GM18861 (cell line): ENCODE measurements around the gene FARS2.
"Not testable (repeated sequence)": the region's sequence is repeated elsewhere in the genome, so short reads cannot be mapped to it uniquely, and the experiment has no call there.

Source experiments
- ATAC-seq: cut with Tn5 transposase; IDR thresholded peaks from one replicate; pipeline ENCODE4 v1.9.1; 2021; ENCODE audit not compliant: unreplicated experiment

FARS2 gene

GRCh38 chr6:5656695-5657094, 395.4 kb downstream of the FARS2 start:
- ATAC-seq: not testable (repeated sequence)

- no peak for ATAC-seq
Observed at GRCh38 chr6:5657684-5658430, 396.5 kb downstream of the FARS2 start.

DNA sequence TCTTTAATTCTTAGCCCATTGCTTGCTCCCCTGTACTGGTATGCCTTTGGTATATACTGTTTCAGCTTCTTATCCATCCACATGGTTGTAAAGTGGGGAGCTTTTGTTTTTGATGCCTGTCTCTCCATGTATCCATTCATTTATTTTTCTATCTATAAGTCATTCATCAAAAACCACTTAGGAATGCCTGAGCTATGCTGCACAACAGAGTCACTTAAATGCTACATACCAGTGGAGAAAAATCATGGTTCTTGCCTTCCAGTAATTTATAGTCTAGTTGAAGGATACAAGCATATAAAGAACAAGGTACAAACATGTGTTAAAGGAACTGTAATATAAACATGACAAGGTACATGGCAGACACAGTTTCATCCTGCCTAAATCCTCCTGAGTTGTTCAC, 398.2 kb downstream of the FARS2 start:
- ATAC-seq: no peak

- ATAC-seq: no peak
Observed at GRCh38 chr6:5660772-5661171, 399.5 kb downstream of the FARS2 start.

GRCh38 chr6:5662797-5663196, 401.5 kb downstream of the FARS2 start:
- no peak for ATAC-seq

DNA sequence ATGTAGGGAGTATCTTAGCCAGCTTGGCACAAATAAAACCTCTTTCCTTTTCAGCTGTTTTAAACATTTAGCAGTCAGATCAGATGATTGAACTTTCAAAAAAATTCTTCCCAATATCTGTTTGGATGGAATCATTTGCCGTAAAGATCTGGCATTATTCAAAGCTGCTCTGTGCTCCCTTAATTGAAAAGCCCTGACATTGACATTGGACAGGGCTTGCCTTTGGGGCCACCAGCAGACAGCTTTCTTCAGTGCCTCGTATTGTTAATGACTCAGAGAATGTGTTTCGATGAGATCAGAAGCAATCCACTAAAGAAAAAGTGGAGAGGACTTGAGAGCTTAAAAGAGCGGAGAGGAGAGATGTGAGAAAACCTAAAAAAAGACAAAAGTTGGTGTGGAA, 401.9 kb downstream of the FARS2 start:
- no peak for ATAC-seq

GRCh38 chr6:5663739-5664138, 402.4 kb downstream of the FARS2 start:
- no peak for ATAC-seq

DNA sequence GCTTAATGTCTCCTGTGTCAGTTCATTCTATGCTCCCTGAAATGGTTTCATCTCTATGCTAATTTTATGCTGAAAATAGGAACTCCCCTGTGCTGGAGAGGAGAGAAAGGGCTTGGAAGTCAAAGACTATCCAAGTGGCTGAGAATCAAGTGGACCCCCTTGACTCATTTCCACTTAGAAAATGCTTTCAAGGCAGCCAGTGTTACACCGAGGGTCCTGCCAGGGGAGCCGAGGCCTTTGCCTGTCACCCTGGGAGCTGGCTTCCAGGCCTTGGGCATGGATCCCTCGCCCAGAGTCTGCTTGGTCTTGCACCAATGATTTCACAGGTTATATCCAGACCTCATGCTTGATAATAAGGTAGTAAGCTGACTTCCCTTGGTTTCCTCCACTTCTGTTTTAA, 402.8 kb downstream of the FARS2 start:
- ATAC-seq: no peak

DNA sequence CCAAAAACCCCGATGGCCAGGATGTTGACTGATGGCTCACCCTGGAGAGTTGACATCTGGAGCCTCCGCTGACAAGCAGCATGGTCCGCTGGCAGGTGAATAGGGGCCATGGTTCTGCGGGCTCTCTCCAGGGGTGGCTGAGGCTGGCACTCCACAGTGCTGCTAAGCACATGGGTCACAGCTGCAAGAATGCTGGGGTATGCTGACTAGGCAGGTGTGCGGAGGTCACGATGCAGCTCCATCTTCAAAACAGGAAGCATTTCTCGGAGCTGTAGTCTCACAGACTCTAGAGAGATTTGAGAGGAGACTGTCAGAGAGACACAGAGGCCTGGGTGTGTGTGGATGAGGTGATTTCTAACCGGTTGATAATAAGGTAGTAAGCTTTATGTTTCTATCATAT, 403.9 kb downstream of the FARS2 start:
- ATAC-seq: no peak

GRCh38 chr6:5665667-5666066, 404.4 kb downstream of the FARS2 start:
- no peak for ATAC-seq

- ATAC-seq: no peak
Observed at GRCh38 chr6:5666695-5667094, 405.4 kb downstream of the FARS2 start.

DNA sequence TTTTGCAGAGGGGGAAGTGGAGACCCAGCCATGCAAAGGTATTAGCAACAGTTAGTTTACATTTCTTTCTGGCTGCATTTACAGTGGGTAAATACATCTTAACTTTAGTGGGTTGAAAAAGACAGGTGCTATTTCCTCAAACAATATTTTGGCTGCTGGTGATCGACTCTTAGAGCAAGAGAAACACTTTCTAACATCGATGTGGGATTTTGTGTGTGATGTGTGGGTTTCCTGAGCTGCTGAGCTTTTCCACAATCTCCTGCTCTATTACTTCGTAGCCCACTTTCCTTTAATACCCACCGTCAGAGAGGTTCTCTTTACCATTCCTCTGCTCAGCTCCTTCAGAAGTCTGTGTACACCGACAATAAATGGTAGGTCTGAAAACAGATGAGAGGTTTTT, 406.4 kb downstream of the FARS2 start:
- no peak for ATAC-seq

DNA sequence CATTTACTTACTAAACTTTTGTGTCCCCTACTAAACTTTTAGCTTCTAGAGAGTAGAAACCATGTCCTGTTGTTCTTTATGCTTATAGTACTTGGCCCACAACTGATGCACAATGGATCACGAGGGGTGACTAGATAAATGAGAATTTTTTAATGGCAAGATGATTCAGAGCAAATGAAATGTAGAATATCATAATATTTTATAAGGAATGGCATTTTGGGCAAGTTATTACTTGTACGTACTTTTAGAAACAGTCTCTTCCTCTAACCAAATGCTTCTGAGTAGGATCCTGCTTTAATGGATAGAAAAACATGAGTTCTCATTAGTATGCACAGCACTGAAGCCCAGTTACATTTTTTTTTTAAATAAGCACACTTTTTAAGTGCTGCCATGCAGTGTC, 409.1 kb downstream of the FARS2 start:
- no peak for ATAC-seq

DNA sequence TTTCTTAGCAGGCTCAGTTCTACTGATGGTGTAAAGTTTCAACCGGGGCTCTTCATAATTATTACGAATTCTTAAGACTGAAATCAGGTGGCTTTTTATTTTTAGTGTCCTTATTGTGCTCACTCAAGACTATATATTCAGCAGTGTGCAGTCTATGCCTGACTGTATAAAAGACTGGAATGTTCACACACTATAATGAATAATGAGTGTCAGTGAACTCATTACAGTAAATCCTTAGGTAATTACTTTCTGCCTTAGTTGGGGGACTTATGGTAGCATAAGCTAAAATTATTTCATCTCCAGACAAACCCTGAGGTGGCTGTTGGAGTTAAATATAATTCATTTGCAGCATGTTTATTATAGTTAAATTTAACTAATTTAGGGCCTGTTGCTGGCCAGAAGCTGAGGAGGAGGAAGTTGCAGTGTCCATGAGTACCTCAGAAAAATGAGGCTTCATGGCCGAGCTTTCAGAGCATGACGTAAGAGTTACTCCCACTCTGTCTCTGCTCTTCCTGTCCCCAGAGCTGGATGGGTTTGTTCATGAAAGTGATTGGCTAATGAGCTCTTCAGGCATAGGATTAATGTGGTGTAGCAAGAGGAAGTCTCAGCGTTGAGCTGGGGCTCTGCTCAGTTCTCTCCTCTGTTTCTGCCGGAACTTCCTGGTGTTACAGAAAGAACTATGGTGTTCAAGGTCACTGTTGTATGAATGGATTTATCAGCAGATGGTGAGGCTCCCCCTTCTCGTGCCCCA, 409.7 kb downstream of the FARS2 start:
- no peak for ATAC-seq

DNA sequence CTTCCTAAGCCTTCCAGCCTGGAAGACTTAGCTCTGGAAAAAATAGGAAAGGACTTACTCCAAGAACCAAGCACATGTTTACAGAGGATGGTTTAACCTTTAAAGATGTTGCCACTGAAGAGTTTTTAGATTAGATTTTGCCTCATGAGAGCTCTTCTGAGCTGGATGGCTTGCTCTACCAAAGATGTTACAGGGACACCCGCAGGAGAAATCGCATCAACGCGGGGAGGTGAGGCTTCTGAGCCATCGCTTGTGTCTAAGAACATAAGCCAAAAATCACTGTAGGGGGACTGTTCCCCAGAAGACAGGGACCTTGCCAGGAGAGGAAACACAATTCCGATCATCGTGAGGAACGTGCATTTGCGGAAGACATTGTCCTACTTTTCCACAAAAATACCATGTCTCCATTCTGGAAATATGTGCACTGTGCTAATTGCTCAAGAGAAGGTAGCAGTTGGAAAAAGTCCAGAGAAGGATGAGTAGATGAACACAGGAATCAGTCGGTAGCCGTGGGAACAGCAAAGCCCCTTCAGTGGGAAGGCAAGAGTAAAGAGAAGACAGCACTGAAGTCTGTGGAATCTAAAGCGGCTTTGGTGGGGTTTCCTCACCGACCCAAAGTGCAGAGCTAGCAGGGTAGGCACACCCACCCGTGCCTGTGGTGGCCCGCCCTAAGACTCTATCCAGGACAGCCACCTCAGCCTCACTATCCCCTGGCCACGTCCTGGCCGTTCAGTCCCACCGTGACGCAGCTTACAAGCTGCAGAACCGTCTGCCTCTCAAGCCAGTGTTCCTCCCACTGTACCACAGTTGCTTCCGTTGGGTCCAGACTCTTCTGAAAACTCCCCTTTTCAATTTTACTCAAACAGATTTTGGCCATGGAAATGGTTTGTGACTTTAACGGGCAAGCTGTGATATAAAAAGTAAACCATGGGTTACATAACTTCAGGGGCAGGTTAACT, 410.6 kb downstream of the FARS2 start:
- ATAC-seq: no peak

DNA sequence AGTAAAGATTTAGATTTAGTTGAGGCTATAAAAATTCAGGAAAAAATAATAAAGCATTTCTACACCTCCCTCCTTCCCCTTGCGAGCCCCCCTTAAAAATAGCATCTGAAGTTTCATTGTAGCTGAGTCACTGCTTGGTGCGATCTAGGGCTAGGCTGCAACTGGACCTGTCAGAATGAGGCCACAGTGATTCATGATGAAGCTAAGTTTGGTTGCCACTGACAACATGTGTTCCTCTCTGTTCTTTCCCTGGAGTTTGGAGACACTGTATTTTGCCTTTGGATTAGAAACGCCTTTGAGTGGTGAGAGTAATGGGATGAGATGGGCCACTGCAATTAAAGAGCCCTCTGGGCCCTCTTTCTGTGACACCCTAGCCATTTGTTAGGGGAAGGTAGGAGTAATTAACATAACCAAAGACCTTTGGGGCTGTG, 411.3 kb downstream of the FARS2 start:
- no peak for ATAC-seq

- ATAC-seq: no peak
Observed at GRCh38 chr6:5673019-5673790, 411.9 kb downstream of the FARS2 start.

DNA sequence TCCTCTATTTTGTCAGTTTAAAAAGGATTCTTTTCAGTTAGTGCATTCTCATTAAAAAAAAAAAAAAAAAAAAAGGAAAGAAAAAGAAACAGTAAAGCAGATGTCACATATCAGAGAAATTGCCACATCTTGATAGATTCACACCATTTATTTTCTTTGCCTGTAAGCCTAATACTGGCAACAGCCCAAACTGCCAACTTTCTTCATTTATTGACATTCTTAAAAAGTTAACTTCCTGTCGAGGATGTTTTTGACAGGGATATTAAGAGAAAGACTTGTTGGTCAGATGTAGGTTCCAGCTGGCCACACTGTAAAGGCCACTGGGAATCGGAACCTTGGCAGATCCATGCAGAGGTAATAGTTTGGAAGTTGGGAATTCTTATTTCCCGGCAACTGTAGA, 412.8 kb downstream of the FARS2 start:
- no peak for ATAC-seq

- no peak for ATAC-seq
Observed at GRCh38 chr6:5674721-5675120, 413.4 kb downstream of the FARS2 start.

DNA sequence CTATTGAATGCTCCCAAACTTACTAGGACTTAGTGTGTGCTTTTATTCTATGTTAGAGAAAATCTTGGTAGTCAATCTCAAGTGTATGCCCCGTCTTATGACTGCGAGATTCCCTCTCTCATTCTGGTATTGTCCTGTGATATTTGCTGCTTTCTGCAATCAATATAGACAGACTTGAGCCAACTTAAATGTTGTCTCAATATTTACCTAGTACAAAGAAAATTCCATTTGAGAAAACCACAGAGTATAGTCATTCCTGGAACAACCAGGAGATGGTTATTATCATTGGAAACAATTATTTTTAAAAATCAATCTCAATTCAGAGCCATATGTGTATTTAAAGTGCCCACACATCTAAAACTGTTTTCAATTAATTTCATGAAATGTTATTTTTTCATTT, 415.4 kb downstream of the FARS2 start:
- no peak for ATAC-seq
